ENCODE data around the gene EFR3B.
A peak's percentile ranks its signal among the peaks of the same experiment; 100 is the strongest.

The EFR3B gene

GRCh38 chr2:25036221-25036559 is 5.7 kb upstream of the EFR3B start:
- Mint-ChIP-seq H3K27ac (no peak overlapping the region), H3K27me3 (ENCODE audit: low read depth, poor library complexity) (peaks cover 54% of the 10 kb centered on the region), H3K9me3 (peaks cover 5% of the 10 kb centered on the region), H3K4me1 (peaks cover 46% of the 10 kb centered on the region), H3K4me3 (no peak overlapping the region), H3K36me3 (ENCODE audit: low read depth) (no peaks in the 10 kb centered on the region)
- no peak for DNase-seq
- no peak for TF ChIP-seq CTCF (IDR thresholded peaks at IDR 0.05)

GRCh38 chr2:25039126-25039525 is 2.8 kb upstream of the EFR3B start:
- no peak for TF ChIP-seq CTCF (IDR thresholded peaks at IDR 0.05)
- Mint-ChIP-seq H3K27ac (no peak overlapping the region), H3K4me1 (peaks cover 48% of the 10 kb centered on the region), H3K36me3 (ENCODE audit: low read depth) (no peaks in the 10 kb centered on the region), H3K9me3 (peaks cover 2% of the 10 kb centered on the region), H3K27me3 (ENCODE audit: low read depth, poor library complexity) (peaks cover 49% of the 10 kb centered on the region), H3K4me3 (no peak overlapping the region)
- DNase-seq: no peak

- peak; percentile 67 for DNase-seq
- Mint-ChIP-seq H3K27ac (peak overlapping the region; percentile 71), H3K9me3 (no peaks in the 10 kb centered on the region), H3K4me1 (peaks cover 48% of the 10 kb centered on the region), H3K27me3 (ENCODE audit: low read depth, poor library complexity) (peaks cover 34% of the 10 kb centered on the region), H3K36me3 (ENCODE audit: low read depth) (peaks cover 12% of the 10 kb centered on the region), H3K4me3 (peak overlapping the region; percentile 81)
- TF ChIP-seq CTCF (IDR thresholded peaks at IDR 0.05): peak; percentile 37
These were observed 459 bp upstream of the EFR3B start for GRCh38 chr2:25041307-25041927.

- Mint-ChIP-seq H3K4me3 (peak overlapping the region; percentile 91), H3K27me3 (ENCODE audit: low read depth, poor library complexity) (peaks cover 32% of the 10 kb centered on the region), H3K27ac (peak overlapping the region; percentile 64), H3K36me3 (ENCODE audit: low read depth) (peaks cover 21% of the 10 kb centered on the region), H3K4me1 (peaks cover 47% of the 10 kb centered on the region), H3K9me3 (no peaks in the 10 kb centered on the region)
- TF ChIP-seq CTCF (IDR thresholded peaks at IDR 0.05): no peak
- DNase-seq: peak; percentile 63
These were observed 705 bp downstream of the EFR3B start for GRCh38 chr2:25042321-25043240.

GRCh38 chr2:25043241-25043867 is 1.5 kb downstream of the EFR3B start:
- Mint-ChIP-seq H3K9me3 (no peaks in the 10 kb centered on the region), H3K4me1 (peaks cover 47% of the 10 kb centered on the region), H3K36me3 (ENCODE audit: low read depth) (peaks cover 21% of the 10 kb centered on the region), H3K4me3 (peak overlapping the region; percentile 91), H3K27ac (peak overlapping the region; percentile 64), H3K27me3 (ENCODE audit: low read depth, poor library complexity) (peaks cover 32% of the 10 kb centered on the region)
- no peak for TF ChIP-seq CTCF (IDR thresholded peaks at IDR 0.05)
- peak; percentile 15 for DNase-seq

Measured in nephron progenitor cell (in vitro differentiated cells).